GM12878 (cell line): ENCODE data around the gene HUNK. TPM values are rescaled to one million over a fixed set of nuclear protein-coding genes. Genes with fewer than 3 reads are reported as not detected.

Experiments
- ATAC-seq: fragments of 200-7000 bp; cut with Tn5 transposase; 3 replicates; pipeline ENCODE4 v1.9.1; 2020; ENCODE audit warnings: mild to moderate bottlenecking, moderate library complexity
- Bru-seq: library from RNA; stranded (reverse); fragments of 400-500 nt; gene quantifications from one replicate; lab custom pipeline; 2021; lab: Mats Ljungman, UMichigan
- BruChase-seq, 2 experiments: library from RNA; stranded (reverse); fragments of 400-500 nt; gene quantifications; one replicate each; lab custom pipeline; 2021; lab: Mats Ljungman, UMichigan
- BruUV-seq: library from RNA; stranded (reverse); fragments of 400-500 nt; replicated peaks from 2 replicates; lab custom pipeline; 2021; lab: Mats Ljungman, UMichigan
- CTCF ChIA-PET: fragments of 300-600 bp; sonication (Branson Sonifier 250); formaldehyde crosslinking; extraction: SDS; loops from one replicate; lab custom pipeline; 2021; ENCODE audit warnings: inconsistent platforms; lab: Yijun Ruan, JAX
- POLR2A ChIA-PET: fragments of 350-600 bp; formaldehyde crosslinking; extraction: SDS; loops from one replicate; lab custom pipeline; 2021; ENCODE audit warnings: inconsistent platforms; lab: Charles Lee
- RAD21 ChIA-PET: fragments of 300-600 bp; sonication (Branson Sonifier 250); formaldehyde crosslinking; loops from one replicate; lab custom pipeline; 2023; ENCODE audit warnings: antibody characterized with exemption; ENCODE audit not compliant: unreplicated experiment; lab: Charles Lee
- SMC1A ChIA-PET: fragments of 300-600 bp; sonication (Branson Sonifier 250); formaldehyde crosslinking; loops from one replicate; lab custom pipeline; 2023; ENCODE audit not compliant: unreplicated experiment, uncharacterized antibody; lab: Charles Lee
- DNase-seq: peaks from one replicate; pipeline ENCODE4 v3.0.0-alpha.2; 2011; ENCODE audit warnings: low read depth, low spot score
- FAIRE-seq: peaks from 3 replicates; lab custom pipeline; 2011; peaks lifted over from hg19 to GRCh38; lab: Jason Lieb, UNC
- H2AFZ ChIP-seq: 2 replicates; pipeline ENCODE4 v1.6.0; 2011; ENCODE audit warnings: low read depth, low read length, control low read depth; ENCODE audit not compliant: control insufficient read depth
- H3K27ac ChIP-seq: 2 replicates; pipeline ENCODE4 v1.5.1; 2011; ENCODE audit warnings: control low read depth; ENCODE audit not compliant: control insufficient read depth, insufficient read depth
- H3K27me3 ChIP-seq, 2 experiments: replicated peaks in 1 of 2; 2 replicates each; pipeline versions ENCODE4 v1.6.0 to v1.6.1; 2011; ENCODE audit warnings: low read length in 1 of 2; ENCODE audit not compliant: control insufficient read depth in 2 of 2, insufficient read depth in 2 of 2
- H3K36me3 ChIP-seq, 2 experiments: 2 replicates each; pipeline ENCODE4 v1.5.1; 2011; ENCODE audit warnings: low read length in 1 of 2; ENCODE audit not compliant: control insufficient read depth in 2 of 2, insufficient read depth in 2 of 2
- H3K4me1 ChIP-seq: 2 replicates; pipeline ENCODE4 v1.6.1; 2011; ENCODE audit warnings: mild to moderate bottlenecking, low read length, moderate library complexity, mixed read lengths; ENCODE audit not compliant: control insufficient read depth, insufficient read depth
- H3K4me2 ChIP-seq: 2 replicates; pipeline ENCODE4 v1.6.0; 2011; ENCODE audit warnings: control low read depth; ENCODE audit not compliant: control insufficient read depth, insufficient read depth
- H3K4me3 ChIP-seq: fragments of 200-600 bp; sonication (generic); 2 replicates; pipeline ENCODE4 v1.5.1; 2016
- H3K79me2 ChIP-seq: 2 replicates; pipeline ENCODE4 v1.6.0; 2011; ENCODE audit warnings: low read length; ENCODE audit not compliant: control insufficient read depth, insufficient read depth
- H3K9ac ChIP-seq: 2 replicates; pipeline ENCODE4 v1.8.0; 2011; ENCODE audit warnings: low read length, control low read depth, mixed read lengths; ENCODE audit not compliant: control insufficient read depth, insufficient read depth
- H3K9me3 ChIP-seq: replicated peaks from 3 replicates; pipeline ENCODE4 v1.5.1; 2011; ENCODE audit warnings: mild to moderate bottlenecking, low read length; ENCODE audit not compliant: control insufficient read depth, insufficient read depth
- H4K20me1 ChIP-seq: 2 replicates; pipeline ENCODE4 v1.6.0; 2011; ENCODE audit not compliant: control insufficient read depth, insufficient read depth
- EZH2 ChIP-seq: IDR thresholded peaks from 2 replicates; pipeline ENCODE4 v1.6.1; 2012; ENCODE audit warnings: low read depth, mild to moderate bottlenecking, control low read depth, inconsistent platforms, low read length, borderline replicate concordance; ENCODE audit not compliant: control insufficient read depth
- HDAC6 ChIP-seq: fragments of 200-600 bp; sonication (generic); IDR thresholded peaks from one replicate; pipeline ENCODE4 v1.8.0; 2017; ENCODE audit warnings: antibody characterized with exemption; ENCODE audit not compliant: unreplicated experiment
- JUND ChIP-seq: IDR thresholded peaks from 2 replicates; pipeline ENCODE4 v1.6.1; 2012; ENCODE audit warnings: low read depth, mild to moderate bottlenecking, low read length, improper control_type of control experiment, moderate library complexity
- NFYA ChIP-seq: IDR thresholded peaks from 2 replicates; pipeline ENCODE4 v1.6.1; 2011; ENCODE audit warnings: low read depth, mild to moderate bottlenecking, low read length, improper control_type of control experiment, borderline replicate concordance
- PAX5 ChIP-seq: IDR thresholded peaks from 2 replicates; pipeline ENCODE4 v1.6.1; 2011; ENCODE audit warnings: low read depth, low read length, borderline replicate concordance
- RAD51 ChIP-seq: fragments of 450-650 bp; IDR thresholded peaks from 2 replicates; pipeline ENCODE4 v1.6.1; 2016; ENCODE audit warnings: moderate library complexity, mild to moderate bottlenecking, inconsistent platforms
- RBBP5 ChIP-seq: fragments of 200-600 bp; sonication (generic); conservative IDR thresholded peaks from 2 replicates; pipeline ENCODE4 v1.6.1; 2016
- SUZ12 ChIP-seq: fragments of 200-600 bp; sonication (generic); IDR thresholded peaks from one replicate; pipeline ENCODE4 v1.6.1; 2018; ENCODE audit warnings: antibody characterized with exemption, mild to moderate bottlenecking; ENCODE audit not compliant: unreplicated experiment
- TCF3 ChIP-seq: IDR thresholded peaks from 2 replicates; pipeline ENCODE4 v1.6.1; 2012; ENCODE audit warnings: low read depth, mild to moderate bottlenecking, low read length, borderline replicate concordance; ENCODE audit not compliant: insufficient read depth
- WRNIP1 ChIP-seq: IDR thresholded peaks from 2 replicates; pipeline ENCODE4 v1.6.1; 2011; ENCODE audit warnings: low read depth, low read length, improper control_type of control experiment, borderline replicate concordance
- ZNF384 ChIP-seq: IDR thresholded peaks from 2 replicates; pipeline ENCODE4 v1.6.1; 2012; ENCODE audit warnings: low read depth, mild to moderate bottlenecking, low read length, improper control_type of control experiment, borderline replicate concordance
- WGBS: methylation state at CpG from one replicate; pipeline ENCODE4 v1.1.6; 2016; ENCODE audit warnings: low lambda C conversion rate; ENCODE audit not compliant: insufficient replicate concordance, insufficient coverage; ENCODE audit errors: missing lambda C conversion rate; 5-methylcytosine and 5-hydroxymethylcytosine counted together
- in situ Hi-C: fragments of 300-500 bp; cut with MboI; formaldehyde crosslinking; loops from 9 replicates; pipeline ENCODE4 v1.14.3; 2018; ENCODE audit warnings: mixed read lengths
- intact Hi-C: fragments of 100-400 bp; cut with micrococcal nuclease; formaldehyde crosslinking; loops from one replicate; pipeline ENCODE4 v1.14.2; 2022; ENCODE audit not compliant: unreplicated experiment
- long read RNA-seq, 2 experiments: library from polyadenylated mRNA; unstranded; transcript quantifications; one replicate each; pipeline ENCODE4 v2.0.0, GENCODE V29; 2019 to 2020
- polyA minus RNA-seq, 3 experiments: library from RNA; depleted of rRNA, polyadenylated mRNA; stranded (reverse); fragments of >200 nt; gene quantifications; 2 replicates each; pipeline ENCODE4 v1.2.3, GENCODE V29; 2011
- polyA plus RNA-seq, 11 experiments: library from polyadenylated mRNA; depleted of rRNA in 4 of 11; unstranded in 6 of 11; stranded (reverse) in 5 of 11; fragments of >200 nt; fragmentation: Nextera tagmentation in 4 of 11; fragmentation: Illumina TruSeq in 1 of 11; extraction: Ambion mirVana in 4 of 11; extraction: Trizol in 1 of 11; gene quantifications; 1 replicate in 1 of 11; 2 replicates in 10 of 11; pipeline versions ENCODE4 v1.2.1 to v1.2.3, GENCODE V29; 2011 to 2016; ENCODE audit warnings: inconsistent platforms in 2 of 11, missing spikeins in 2 of 11, low read depth in 1 of 11
- total RNA-seq, 4 experiments: library from RNA; depleted of rRNA in 3 of 4; stranded (reverse); fragments of >200 nt in 3 of 4; fragmentation: Illumina TruSeq in 1 of 4; extraction: Trizol in 1 of 4; gene quantifications; 2 replicates each; pipeline versions ENCODE4 v1.2.1 to v1.2.3, GENCODE V29; 2013 to 2021
- TF ChIP-seq, protein P1 (sequence below): fragments of 450-650 bp; IDR thresholded peaks from 2 replicates; pipeline ENCODE4 v1.6.1; 2016; ENCODE audit warnings: mild to moderate bottlenecking
- TF ChIP-seq, protein P2 (sequence below), 3 experiments: IDR thresholded peaks in 2 of 3; conservative IDR thresholded peaks in 1 of 3; 2 replicates each; pipeline ENCODE4 v1.5.1; 2011; ENCODE audit warnings: low read depth in 3 of 3, low read length in 3 of 3, mild to moderate bottlenecking in 3 of 3, control low read depth in 2 of 3, moderate library complexity in 2 of 3, inconsistent platforms in 1 of 3, mixed read lengths in 1 of 3; ENCODE audit not compliant: control insufficient read depth in 2 of 3, insufficient read depth in 1 of 3; ENCODE audit errors: extremely low read depth in 1 of 3
- TF ChIP-seq, protein P3 (sequence below): IDR thresholded peaks from 2 replicates; pipeline ENCODE4 v1.6.1; 2012; ENCODE audit warnings: low read depth, low read length, improper control_type of control experiment

HUNK gene
- 0.86 and 1.8 TPM in 2 replicates for total RNA-seq (2013; cell fraction: nucleolus; rRNA removed)
- total RNA-seq (2014; rRNA removed) (not detected in 2 replicates), total RNA-seq (2014; rRNA removed; fragmentation: Illumina TruSeq; extraction: Trizol) (under 0.01 TPM in 1 of 2 replicates, not detected in the other), total RNA-seq (2021) (0.03 TPM in 1 of 2 replicates, not detected in the other), polyA plus RNA-seq (2011; rRNA removed) (0.10 and 0.14 TPM in 2 replicates), polyA plus RNA-seq (2014; fragmentation: Illumina TruSeq; extraction: Trizol) (not detected in 2 replicates), polyA plus RNA-seq (2014; fragmentation: Nextera tagmentation; extraction: Ambion mirVana) (not detected), polyA plus RNA-seq (2014; rRNA removed) (0.01 TPM in 1 of 2 replicates, not detected in the other), polyA plus RNA-seq (2016; fragmentation: Nextera tagmentation; extraction: Ambion mirVana) (not detected), polyA minus RNA-seq (2011; rRNA and poly(A)+ RNA removed) (0.46 and 0.80 TPM in 2 replicates), Bru-seq, nascent RNA (percentile 22 among the genes with signal in this experiment), BruChase-seq, experiment 1, labeled RNA remaining after a 6-hour chase (percentile 23 among the genes with signal in this experiment), BruChase-seq, experiment 2, labeled RNA remaining after a 2-hour chase (percentile 22 among the genes with signal in this experiment)
- not detected for polyA plus RNA-seq (2011; ENCODE audit: low read depth)
- polyA plus RNA-seq (2011; cell fraction: cytosol; rRNA removed) = 0.07 and 0.54 TPM in 2 replicates
- 0.16 and 0.18 TPM in 2 replicates for polyA plus RNA-seq (2011; cell fraction: nucleus; rRNA removed)
- polyA plus RNA-seq (2012) = 0.04 TPM in 2 replicates
- polyA minus RNA-seq (2011; cell fraction: cytosol; rRNA and poly(A)+ RNA removed) = not detected in 2 replicates
- polyA minus RNA-seq (2011; cell fraction: nucleus; rRNA and poly(A)+ RNA removed) = 0.29 and 0.73 TPM in 2 replicates
- long read RNA-seq, experiment 1 = 0 reads
- long read RNA-seq, experiment 2 = 0 reads

DNA sequence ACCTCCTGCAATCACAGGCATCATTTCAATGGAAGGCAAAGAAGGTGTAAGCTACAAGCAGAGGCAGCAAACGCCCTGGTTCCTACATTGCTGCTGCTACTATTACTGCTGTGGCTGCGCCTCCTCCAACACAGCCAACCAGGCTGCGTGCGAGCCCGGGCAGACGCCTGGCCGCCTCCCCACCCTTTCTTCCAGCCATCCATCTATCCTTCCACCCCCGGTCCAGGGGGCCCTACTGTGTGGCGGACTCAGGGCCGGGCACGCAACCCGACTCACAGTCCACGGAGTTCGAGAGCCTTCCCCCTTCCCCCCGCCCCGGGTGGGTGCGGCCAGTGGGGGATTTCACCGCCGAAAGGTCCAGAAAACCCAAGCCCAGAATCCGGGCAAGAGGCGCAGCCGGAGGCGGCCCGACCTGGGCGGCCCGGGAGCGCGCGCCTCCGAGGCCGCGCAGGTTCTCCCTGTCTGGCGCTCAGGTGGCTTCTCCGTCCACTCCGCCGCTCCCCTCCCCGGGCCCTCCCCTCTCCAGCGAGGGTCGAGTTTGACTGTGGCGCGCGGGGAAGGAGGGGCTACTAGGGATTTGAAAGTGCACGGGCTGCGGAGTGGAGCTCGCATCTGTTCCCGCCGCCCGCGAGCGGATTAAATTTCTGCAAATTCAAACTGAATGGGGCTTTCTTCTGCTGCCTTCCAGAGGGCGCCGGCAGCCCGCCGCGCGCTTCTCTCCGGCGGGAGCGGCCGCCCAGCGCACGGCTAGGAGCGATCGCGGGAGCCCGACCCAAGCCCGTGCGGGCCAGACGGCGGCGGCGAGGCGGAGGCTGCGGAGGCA is at the start of gene HUNK:
Gene HUNK (plus strand): TSS at position 569 of the 823 bp plus-strand sequence. CDS start 655 bp downstream, outside the sequence.
- no peak for FAIRE-seq
- WGBS = 4% methylated on average over 59 of the region's 74 CpGs
- Histone ChIP-seq H2AFZ (no peak within 1 kb of the TSS), H3K4me1 (no peaks in the 10 kb centered on the region), H4K20me1 (no peaks in the 10 kb centered on the region), H3K4me2 (peak within 1 kb of the TSS; percentile 17; the same call in 1 of the 2 replicates), H3K27me3 (peaks cover 5 to 22% of the 10 kb centered on the region in 2 experiments), H3K27ac (no peak within 1 kb of the TSS), H3K36me3 (no peaks in the 10 kb centered on the region), H3K9me3 (no peaks in the 10 kb centered on the region), H3K9ac (no peak within 1 kb of the TSS), H3K4me3 (no peak within 1 kb of the TSS; the same call in 1 of the 2 replicates), H3K79me2 (no peaks in the 10 kb centered on the region)
- ChIA-PET RAD21 (no interaction called here), CTCF (interaction anchor here (0.9 kb wide), 1 partner anchor 92 kb away, joined by 3 read pairs; no protein-coding TSS in a partner anchor), POLR2A (no interaction called here), SMC1A (no interaction called here)
- in situ Hi-C loops (no loop called here), intact Hi-C loops (no loop called here)
- no peak for DNase-seq
- no peak for ATAC-seq
- BruUV-seq = no TSS peak
- TF ChIP-seq, protein P1, sequence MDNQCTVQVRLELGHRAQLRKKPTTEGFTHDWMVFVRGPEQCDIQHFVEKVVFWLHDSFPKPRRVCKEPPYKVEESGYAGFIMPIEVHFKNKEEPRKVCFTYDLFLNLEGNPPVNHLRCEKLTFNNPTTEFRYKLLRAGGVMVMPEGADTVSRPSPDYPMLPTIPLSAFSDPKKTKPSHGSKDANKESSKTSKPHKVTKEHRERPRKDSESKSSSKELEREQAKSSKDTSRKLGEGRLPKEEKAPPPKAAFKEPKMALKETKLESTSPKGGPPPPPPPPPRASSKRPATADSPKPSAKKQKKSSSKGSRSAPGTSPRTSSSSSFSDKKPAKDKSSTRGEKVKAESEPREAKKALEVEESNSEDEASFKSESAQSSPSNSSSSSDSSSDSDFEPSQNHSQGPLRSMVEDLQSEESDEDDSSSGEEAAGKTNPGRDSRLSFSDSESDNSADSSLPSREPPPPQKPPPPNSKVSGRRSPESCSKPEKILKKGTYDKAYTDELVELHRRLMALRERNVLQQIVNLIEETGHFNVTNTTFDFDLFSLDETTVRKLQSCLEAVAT = no peak
- no peak for TF ChIP-seq ZNF384
- TF ChIP-seq SUZ12 = peak; percentile 55
- TF ChIP-seq JUND = no peak
- TF ChIP-seq RAD51 = no peak
- TF ChIP-seq, protein P2, sequence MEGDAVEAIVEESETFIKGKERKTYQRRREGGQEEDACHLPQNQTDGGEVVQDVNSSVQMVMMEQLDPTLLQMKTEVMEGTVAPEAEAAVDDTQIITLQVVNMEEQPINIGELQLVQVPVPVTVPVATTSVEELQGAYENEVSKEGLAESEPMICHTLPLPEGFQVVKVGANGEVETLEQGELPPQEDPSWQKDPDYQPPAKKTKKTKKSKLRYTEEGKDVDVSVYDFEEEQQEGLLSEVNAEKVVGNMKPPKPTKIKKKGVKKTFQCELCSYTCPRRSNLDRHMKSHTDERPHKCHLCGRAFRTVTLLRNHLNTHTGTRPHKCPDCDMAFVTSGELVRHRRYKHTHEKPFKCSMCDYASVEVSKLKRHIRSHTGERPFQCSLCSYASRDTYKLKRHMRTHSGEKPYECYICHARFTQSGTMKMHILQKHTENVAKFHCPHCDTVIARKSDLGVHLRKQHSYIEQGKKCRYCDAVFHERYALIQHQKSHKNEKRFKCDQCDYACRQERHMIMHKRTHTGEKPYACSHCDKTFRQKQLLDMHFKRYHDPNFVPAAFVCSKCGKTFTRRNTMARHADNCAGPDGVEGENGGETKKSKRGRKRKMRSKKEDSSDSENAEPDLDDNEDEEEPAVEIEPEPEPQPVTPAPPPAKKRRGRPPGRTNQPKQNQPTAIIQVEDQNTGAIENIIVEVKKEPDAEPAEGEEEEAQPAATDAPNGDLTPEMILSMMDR (IDR thresholded peaks at IDR 0.05 in 2 of 3, conservative IDR thresholded peaks at IDR 0.05 in 1 of 3; ENCODE audit: control insufficient read depth in 2 of 3, extremely low read depth in 1 of 3, insufficient read depth in 1 of 3, low read depth in 3 of 3, low read length in 3 of 3) = no peak
- no peak for TF ChIP-seq TCF3
- no peak for TF ChIP-seq WRNIP1
- TF ChIP-seq RBBP5 = no peak
- peak; percentile 64 for TF ChIP-seq HDAC6
- TF ChIP-seq EZH2 = no peak
- no peak for TF ChIP-seq NFYA
- TF ChIP-seq, protein P3, sequence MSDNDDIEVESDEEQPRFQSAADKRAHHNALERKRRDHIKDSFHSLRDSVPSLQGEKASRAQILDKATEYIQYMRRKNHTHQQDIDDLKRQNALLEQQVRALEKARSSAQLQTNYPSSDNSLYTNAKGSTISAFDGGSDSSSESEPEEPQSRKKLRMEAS = no peak
- no peak for TF ChIP-seq PAX5
